ENCODE measurements around the gene TULP4.
A peak's percentile ranks its signal among the peaks of the same experiment; 100 is the strongest.
"Not testable (repeated sequence)": the region's sequence is repeated elsewhere in the genome, so short reads cannot be mapped to it uniquely, and the experiment has no call there.

TULP4 gene

DNA sequence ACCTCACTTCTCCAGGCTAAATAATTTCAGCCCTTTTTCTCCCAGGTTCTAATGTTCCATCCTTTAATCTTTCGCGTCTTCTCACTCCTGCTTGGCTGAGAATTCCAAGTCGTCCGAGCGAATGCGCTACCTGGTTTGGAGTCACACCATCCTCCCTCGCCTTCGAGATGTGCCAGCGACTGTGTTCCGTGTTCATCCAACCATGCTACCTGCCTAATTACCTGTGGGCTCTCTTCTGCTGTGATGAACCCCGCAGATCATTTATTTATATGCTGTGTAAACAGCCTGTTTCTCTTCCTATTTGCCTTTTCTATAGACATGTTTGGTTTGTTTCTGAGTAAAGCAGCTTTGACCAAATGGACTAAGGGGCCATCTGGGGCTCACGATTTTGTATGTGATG, 164.1 kb downstream of the TULP4 start:
- DNase-seq (ENCODE audit: low read depth), result no peak
- TF ChIP-seq, protein P1, sequence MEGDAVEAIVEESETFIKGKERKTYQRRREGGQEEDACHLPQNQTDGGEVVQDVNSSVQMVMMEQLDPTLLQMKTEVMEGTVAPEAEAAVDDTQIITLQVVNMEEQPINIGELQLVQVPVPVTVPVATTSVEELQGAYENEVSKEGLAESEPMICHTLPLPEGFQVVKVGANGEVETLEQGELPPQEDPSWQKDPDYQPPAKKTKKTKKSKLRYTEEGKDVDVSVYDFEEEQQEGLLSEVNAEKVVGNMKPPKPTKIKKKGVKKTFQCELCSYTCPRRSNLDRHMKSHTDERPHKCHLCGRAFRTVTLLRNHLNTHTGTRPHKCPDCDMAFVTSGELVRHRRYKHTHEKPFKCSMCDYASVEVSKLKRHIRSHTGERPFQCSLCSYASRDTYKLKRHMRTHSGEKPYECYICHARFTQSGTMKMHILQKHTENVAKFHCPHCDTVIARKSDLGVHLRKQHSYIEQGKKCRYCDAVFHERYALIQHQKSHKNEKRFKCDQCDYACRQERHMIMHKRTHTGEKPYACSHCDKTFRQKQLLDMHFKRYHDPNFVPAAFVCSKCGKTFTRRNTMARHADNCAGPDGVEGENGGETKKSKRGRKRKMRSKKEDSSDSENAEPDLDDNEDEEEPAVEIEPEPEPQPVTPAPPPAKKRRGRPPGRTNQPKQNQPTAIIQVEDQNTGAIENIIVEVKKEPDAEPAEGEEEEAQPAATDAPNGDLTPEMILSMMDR (IDR thresholded peaks at IDR 0.05; ENCODE audit: insufficient read depth, low read depth, low read length, missing control alignments), result no peak
- H3K4me3 ChIP-seq (ENCODE audit: low read length), result no peak overlapping the region

DNA sequence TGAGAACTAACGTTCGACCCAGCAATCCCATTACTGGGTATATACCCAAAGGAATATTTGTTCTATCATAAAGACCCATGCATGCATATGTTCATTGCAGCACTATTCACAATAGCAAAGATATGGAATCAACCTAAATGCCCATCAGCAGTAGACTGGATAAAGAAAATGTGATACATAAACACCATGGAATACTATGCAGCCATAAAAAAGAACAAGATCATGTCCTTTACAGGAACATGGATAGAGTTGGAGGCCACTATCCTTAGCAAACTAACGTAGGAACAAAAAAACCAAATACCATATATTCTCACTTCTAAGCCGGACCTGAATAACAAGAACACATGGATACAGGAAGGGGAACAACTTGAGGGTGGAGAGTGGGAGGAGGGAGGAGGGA, 165.5 kb downstream of the TULP4 start:
- not testable (repeated sequence) for H3K4me3 ChIP-seq (ENCODE audit: low read length); DNase-seq (ENCODE audit: low read depth)

DNA sequence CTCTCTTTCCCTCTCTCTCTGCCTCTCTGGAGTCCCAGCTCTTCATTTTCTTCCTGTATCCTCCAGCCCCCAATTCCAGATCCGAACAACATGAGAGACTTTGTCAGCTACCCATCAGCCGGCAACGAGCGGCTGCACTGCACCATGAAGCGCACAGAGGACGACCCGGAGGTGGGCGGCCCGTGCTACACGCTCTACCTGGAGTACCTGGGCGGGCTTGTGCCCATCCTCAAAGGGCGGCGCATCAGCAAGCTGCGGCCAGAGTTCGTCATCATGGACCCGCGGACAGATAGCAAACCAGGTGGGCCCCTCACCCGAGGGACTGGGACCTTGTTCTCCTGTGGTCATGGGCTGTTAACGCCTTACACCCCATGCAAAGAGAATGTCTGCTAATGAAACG, 168.7 kb downstream of the TULP4 start:
- TF ChIP-seq, protein P1 (IDR thresholded peaks at IDR 0.05; ENCODE audit: insufficient read depth, low read depth, low read length, missing control alignments), result no peak
- no peak for DNase-seq (ENCODE audit: low read depth)
- H3K4me3 ChIP-seq (ENCODE audit: low read length), result no peak overlapping the region

DNA sequence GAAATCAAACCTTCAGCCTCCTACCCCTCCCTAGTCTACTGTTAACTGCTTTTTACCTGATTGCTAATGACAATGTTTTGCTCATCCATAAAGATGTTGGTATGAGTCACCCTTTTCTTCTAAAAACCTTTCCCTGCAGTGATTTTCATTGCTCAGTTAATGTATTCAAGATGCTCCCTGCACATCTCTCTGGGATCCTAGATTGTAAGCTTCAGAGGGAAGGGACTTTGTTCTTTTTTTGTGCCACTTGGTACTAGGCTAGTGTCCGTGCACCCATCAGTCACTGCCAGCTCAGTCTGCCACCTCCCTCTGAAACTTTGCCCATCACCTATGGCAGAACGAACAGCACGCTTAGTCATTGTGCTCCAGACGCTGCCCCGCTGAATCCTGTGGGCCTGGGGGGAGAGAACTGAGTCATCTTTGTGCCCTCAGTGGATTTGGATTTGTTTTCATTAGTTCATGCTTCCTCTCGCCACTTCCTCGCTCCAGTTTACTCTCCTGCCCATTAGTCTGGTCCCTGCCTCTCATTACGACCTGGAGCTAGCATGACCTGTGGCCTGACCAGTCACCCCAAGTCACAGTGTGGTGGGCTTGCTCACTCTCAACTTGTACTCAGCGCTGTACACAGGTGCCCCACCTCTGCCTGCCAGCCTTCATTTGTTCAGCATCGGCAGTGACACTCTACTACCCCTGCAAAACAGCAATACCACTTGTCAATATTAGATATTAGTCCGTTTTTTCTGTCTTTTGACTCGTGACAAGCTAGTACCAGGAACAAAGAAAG, 169.6 kb downstream of the TULP4 start:
- H3K4me3 ChIP-seq (ENCODE audit: low read length), result no peak overlapping the region
- peak; percentile 89 for DNase-seq (ENCODE audit: low read depth)
- TF ChIP-seq, protein P1 (IDR thresholded peaks at IDR 0.05; ENCODE audit: insufficient read depth, low read depth, low read length, missing control alignments), result no peak

DNA sequence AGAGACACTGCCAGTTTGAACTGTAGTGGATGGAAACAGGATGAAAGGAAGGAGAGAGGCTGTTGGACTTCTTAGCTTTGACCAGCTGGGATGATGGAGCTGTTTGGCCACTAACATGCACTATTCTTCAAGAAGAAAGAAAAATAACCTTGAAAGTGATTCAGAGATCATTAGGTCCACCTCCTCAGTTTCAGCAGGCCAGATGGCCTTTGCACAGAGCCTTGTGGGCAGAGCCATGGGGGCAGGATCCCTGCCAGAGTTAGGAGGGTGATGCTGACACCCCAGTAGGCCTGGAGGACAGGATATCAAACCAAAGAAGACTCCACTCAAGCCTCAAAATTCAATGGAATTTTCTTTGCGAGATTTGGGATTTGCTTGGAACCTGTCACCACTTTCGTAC, 173.2 kb downstream of the TULP4 start:
- TF ChIP-seq, protein P1 (IDR thresholded peaks at IDR 0.05; ENCODE audit: insufficient read depth, low read depth, low read length, missing control alignments), result no peak
- H3K4me3 ChIP-seq (ENCODE audit: low read length), result no peak overlapping the region
- no peak for DNase-seq (ENCODE audit: low read depth)

DNA sequence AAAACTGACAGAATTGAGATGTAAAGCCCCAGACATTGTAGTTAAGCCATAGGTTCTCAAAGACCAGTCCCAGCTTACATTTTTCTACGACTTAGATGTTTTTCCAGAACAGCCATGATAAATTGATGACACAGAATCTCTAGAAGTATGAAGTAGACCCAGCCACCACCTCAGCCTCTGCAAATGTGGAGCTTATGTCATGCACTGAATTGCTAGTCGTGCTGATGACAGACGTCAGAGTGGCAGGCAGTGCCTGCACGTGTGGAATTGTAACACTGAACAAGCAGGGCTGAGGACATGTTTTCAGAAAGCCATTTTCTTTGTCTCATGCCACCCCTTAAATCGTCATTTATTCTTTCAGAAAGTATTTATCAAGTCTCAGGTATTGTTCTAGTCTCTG, 175.2 kb downstream of the TULP4 start:
- H3K4me3 ChIP-seq (ENCODE audit: low read length), result no peak overlapping the region
- DNase-seq (ENCODE audit: low read depth), result peak; percentile 10
- TF ChIP-seq, protein P1 (IDR thresholded peaks at IDR 0.05; ENCODE audit: insufficient read depth, low read depth, low read length, missing control alignments), result no peak

DNA sequence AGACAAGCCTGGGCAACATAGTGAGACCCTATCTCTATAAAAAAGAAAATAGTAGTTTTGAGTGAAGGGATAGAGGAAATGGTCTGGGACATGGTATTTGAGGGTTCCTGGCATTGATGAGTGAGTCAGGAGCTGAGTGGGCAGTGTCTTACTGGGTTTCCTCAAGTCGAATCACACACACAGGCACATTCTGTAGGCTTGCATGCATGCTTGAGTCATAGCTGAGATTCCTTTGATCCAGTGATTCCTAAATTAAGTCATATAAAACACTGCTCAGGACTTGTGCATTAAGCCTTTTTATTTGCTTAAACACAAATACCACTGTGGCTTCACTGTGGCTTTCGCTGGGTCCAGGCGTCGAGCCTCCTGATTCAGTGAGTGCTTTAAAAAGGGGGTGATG, 175.8 kb downstream of the TULP4 start:
- no peak overlapping the region for H3K4me3 ChIP-seq (ENCODE audit: low read length)
- peak; percentile 97 for DNase-seq (ENCODE audit: low read depth)
- TF ChIP-seq, protein P1 (IDR thresholded peaks at IDR 0.05; ENCODE audit: insufficient read depth, low read depth, low read length, missing control alignments), result no peak

Data from epithelial cell of esophagus (primary cell).